K562 (cell line): ENCODE results near the gene STK32C. TPM values are rescaled to one million over a fixed set of nuclear protein-coding genes. Genes with fewer than 3 reads are reported as not detected.

ENCODE experiments used
- HOXB6 ChIP-seq: fragments of 250-450 bp; sonication (Bioruptor Pico); IDR thresholded peaks from 2 replicates; pipeline ENCODE4 v1.5.1; 2022; ENCODE audit warnings: mild to moderate bottlenecking, borderline replicate concordance
- MCM5 ChIP-seq: fragments of 450-650 bp; IDR thresholded peaks from 2 replicates; pipeline ENCODE4 v1.6.1; 2016; ENCODE audit warnings: low read depth
- NEUROD1 ChIP-seq: fragments of 150-350 bp; IDR thresholded peaks from 2 replicates; pipeline ENCODE4 v1.6.1; 2014; ENCODE audit warnings: borderline replicate concordance, low read length, low read depth; ENCODE audit not compliant: partially characterized antibody
- NFYB ChIP-seq: IDR thresholded peaks from 2 replicates; pipeline ENCODE4 v1.6.1; 2011; ENCODE audit warnings: mild to moderate bottlenecking, moderate library complexity; ENCODE audit not compliant: insufficient read length; ENCODE audit errors: extremely low read depth
- PCBP1 ChIP-seq: fragments of 200-400 bp; formaldehyde crosslinking; IDR thresholded peaks from 2 replicates; pipeline ENCODE4 v1.6.1; 2018; ENCODE audit warnings: mild to moderate bottlenecking, low read depth, low read length; ENCODE audit not compliant: poor library complexity, severe bottlenecking
- PPARD ChIP-seq: fragments of 250-450 bp; sonication (Bioruptor Pico); IDR thresholded peaks from 2 replicates; pipeline ENCODE4 v1.8.0; 2022; ENCODE audit warnings: inconsistent platforms, mild to moderate bottlenecking, moderate library complexity
- RAD51 ChIP-seq: fragments of 450-650 bp; IDR thresholded peaks from 2 replicates; pipeline ENCODE4 v1.7.1; 2016; ENCODE audit warnings: low read depth, mild to moderate bottlenecking, borderline replicate concordance
- ZBTB17 ChIP-seq: fragments of 450-650 bp; formaldehyde crosslinking; IDR thresholded peaks from 2 replicates; pipeline ENCODE4 v1.4.0; 2020; ENCODE audit warnings: mild to moderate bottlenecking
- ZNF57 ChIP-seq: fragments of 450-650 bp; formaldehyde crosslinking; IDR thresholded peaks from 2 replicates; pipeline ENCODE4 v1.4.0; 2020; ENCODE audit warnings: mild to moderate bottlenecking, moderate library complexity
- polyA plus RNA-seq, 8 experiments: library from polyadenylated mRNA; depleted of rRNA in 4 of 8; stranded (reverse) in 5 of 8; unstranded in 3 of 8; fragments of >200 nt; fragmentation: Nextera tagmentation in 2 of 8; fragmentation: Illumina TruSeq in 1 of 8; extraction: Ambion mirVana in 2 of 8; extraction: Trizol in 1 of 8; gene quantifications; 2 replicates each; pipeline versions ENCODE4 v1.2.1 to v1.2.3, GENCODE V29; 2011 to 2014; ENCODE audit warnings: inconsistent platforms in 1 of 8, missing spikeins in 1 of 8
- total RNA-seq, 7 experiments: library from RNA; depleted of rRNA in 6 of 7; stranded (reverse); fragments of >200 nt in 6 of 7; fragmentation: Illumina TruSeq in 2 of 7; extraction: Trizol in 2 of 7; gene quantifications; 2 replicates each; pipeline versions ENCODE4 v1.2.1 to v1.2.3, GENCODE V29; 2011 to 2021; ENCODE audit warnings: low replicate concordance in 1 of 7
- TF ChIP-seq, protein P1 (sequence below): fragments of 450-650 bp; IDR thresholded peaks from 2 replicates; pipeline ENCODE4 v1.6.1; 2016; ENCODE audit warnings: mild to moderate bottlenecking, moderate library complexity

The STK32C gene
- total and polyA plus RNA-seq, 9 of the 15 experiments (the other 6 are each of a cell fraction or from before 2014, with no cell fraction given) = 1.5 to 20.9 (median 6.5) TPM

GRCh38 chr10:132189810-132190422 lies 117.8 kb downstream of the STK32C start (continued):
- TF ChIP-seq, protein P1, sequence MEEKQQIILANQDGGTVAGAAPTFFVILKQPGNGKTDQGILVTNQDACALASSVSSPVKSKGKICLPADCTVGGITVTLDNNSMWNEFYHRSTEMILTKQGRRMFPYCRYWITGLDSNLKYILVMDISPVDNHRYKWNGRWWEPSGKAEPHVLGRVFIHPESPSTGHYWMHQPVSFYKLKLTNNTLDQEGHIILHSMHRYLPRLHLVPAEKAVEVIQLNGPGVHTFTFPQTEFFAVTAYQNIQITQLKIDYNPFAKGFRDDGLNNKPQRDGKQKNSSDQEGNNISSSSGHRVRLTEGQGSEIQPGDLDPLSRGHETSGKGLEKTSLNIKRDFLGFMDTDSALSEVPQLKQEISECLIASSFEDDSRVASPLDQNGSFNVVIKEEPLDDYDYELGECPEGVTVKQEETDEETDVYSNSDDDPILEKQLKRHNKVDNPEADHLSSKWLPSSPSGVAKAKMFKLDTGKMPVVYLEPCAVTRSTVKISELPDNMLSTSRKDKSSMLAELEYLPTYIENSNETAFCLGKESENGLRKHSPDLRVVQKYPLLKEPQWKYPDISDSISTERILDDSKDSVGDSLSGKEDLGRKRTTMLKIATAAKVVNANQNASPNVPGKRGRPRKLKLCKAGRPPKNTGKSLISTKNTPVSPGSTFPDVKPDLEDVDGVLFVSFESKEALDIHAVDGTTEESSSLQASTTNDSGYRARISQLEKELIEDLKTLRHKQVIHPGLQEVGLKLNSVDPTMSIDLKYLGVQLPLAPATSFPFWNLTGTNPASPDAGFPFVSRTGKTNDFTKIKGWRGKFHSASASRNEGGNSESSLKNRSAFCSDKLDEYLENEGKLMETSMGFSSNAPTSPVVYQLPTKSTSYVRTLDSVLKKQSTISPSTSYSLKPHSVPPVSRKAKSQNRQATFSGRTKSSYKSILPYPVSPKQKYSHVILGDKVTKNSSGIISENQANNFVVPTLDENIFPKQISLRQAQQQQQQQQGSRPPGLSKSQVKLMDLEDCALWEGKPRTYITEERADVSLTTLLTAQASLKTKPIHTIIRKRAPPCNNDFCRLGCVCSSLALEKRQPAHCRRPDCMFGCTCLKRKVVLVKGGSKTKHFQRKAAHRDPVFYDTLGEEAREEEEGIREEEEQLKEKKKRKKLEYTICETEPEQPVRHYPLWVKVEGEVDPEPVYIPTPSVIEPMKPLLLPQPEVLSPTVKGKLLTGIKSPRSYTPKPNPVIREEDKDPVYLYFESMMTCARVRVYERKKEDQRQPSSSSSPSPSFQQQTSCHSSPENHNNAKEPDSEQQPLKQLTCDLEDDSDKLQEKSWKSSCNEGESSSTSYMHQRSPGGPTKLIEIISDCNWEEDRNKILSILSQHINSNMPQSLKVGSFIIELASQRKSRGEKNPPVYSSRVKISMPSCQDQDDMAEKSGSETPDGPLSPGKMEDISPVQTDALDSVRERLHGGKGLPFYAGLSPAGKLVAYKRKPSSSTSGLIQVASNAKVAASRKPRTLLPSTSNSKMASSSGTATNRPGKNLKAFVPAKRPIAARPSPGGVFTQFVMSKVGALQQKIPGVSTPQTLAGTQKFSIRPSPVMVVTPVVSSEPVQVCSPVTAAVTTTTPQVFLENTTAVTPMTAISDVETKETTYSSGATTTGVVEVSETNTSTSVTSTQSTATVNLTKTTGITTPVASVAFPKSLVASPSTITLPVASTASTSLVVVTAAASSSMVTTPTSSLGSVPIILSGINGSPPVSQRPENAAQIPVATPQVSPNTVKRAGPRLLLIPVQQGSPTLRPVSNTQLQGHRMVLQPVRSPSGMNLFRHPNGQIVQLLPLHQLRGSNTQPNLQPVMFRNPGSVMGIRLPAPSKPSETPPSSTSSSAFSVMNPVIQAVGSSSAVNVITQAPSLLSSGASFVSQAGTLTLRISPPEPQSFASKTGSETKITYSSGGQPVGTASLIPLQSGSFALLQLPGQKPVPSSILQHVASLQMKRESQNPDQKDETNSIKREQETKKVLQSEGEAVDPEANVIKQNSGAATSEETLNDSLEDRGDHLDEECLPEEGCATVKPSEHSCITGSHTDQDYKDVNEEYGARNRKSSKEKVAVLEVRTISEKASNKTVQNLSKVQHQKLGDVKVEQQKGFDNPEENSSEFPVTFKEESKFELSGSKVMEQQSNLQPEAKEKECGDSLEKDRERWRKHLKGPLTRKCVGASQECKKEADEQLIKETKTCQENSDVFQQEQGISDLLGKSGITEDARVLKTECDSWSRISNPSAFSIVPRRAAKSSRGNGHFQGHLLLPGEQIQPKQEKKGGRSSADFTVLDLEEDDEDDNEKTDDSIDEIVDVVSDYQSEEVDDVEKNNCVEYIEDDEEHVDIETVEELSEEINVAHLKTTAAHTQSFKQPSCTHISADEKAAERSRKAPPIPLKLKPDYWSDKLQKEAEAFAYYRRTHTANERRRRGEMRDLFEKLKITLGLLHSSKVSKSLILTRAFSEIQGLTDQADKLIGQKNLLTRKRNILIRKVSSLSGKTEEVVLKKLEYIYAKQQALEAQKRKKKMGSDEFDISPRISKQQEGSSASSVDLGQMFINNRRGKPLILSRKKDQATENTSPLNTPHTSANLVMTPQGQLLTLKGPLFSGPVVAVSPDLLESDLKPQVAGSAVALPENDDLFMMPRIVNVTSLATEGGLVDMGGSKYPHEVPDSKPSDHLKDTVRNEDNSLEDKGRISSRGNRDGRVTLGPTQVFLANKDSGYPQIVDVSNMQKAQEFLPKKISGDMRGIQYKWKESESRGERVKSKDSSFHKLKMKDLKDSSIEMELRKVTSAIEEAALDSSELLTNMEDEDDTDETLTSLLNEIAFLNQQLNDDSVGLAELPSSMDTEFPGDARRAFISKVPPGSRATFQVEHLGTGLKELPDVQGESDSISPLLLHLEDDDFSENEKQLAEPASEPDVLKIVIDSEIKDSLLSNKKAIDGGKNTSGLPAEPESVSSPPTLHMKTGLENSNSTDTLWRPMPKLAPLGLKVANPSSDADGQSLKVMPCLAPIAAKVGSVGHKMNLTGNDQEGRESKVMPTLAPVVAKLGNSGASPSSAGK = no peak
- TF ChIP-seq NFYB (no peak), PPARD (no peak), PCBP1 (no peak), ZBTB17 (CRISPR knock-in tag) (no peak), MCM5 (no peak), RAD51 (no peak), ZNF57 (no peak), HOXB6 (CRISPR knock-in tag) (no peak), NEUROD1 (no peak)
- TF ChIP-seq, all 486 proteins: peak for 0
